Thyroid gland (tissue), 4 donors: ENCODE results near the gene UNC13C. TPM values are rescaled to one million over a fixed set of nuclear protein-coding genes. Genes with fewer than 3 reads are reported as not detected.

Experiments used
- DNase-seq, 2 donors: peaks; one replicate each; pipeline ENCODE4 v3.0.0-alpha.2; 2019
- H3K27ac ChIP-seq, 3 donors: fragments of 200-600 bp; sonication (generic); 1 replicate in 2 of 3; 2 replicates in 1 of 3; pipeline ENCODE4 v1.5.1; 2016 to 2019; ENCODE audit warnings: mild to moderate bottlenecking in 1 of 3, moderate library complexity in 1 of 3
- H3K27me3 ChIP-seq: fragments of 200-600 bp; sonication (generic); one replicate; pipeline ENCODE4 v1.5.1; 2019
- H3K36me3 ChIP-seq, 2 donors: fragments of 200-600 bp; sonication (generic); one replicate each; pipeline ENCODE4 v1.5.1; 2016 to 2019
- H3K4me1 ChIP-seq, 2 donors: fragments of 200-600 bp; sonication (generic); one replicate each; pipeline ENCODE4 v1.5.1; 2017 to 2019
- H3K4me3 ChIP-seq, 3 donors: fragments of 200-600 bp; sonication (generic); replicated peaks in 1 of 3; 1 replicate in 2 of 3; 2 replicates in 1 of 3; pipeline ENCODE4 v1.5.1; 2016; ENCODE audit warnings: mild to moderate bottlenecking in 1 of 3
- H3K9me3 ChIP-seq: fragments of 200-600 bp; sonication (generic); one replicate; pipeline ENCODE4 v1.5.1; 2017
- CTCF ChIP-seq, 6 experiments: fragments of 200-600 bp in 3 of 6; fragments of 450-650 bp in 3 of 6; sonication (generic) in 3 of 6; IDR thresholded peaks; one replicate each; pipeline ENCODE4 v1.5.1; 2016 to 2019; ENCODE audit warnings: antibody characterized with exemption in 6 of 6, mild to moderate bottlenecking in 2 of 6, inconsistent platforms in 1 of 6, moderate library complexity in 1 of 6
- POLR2A ChIP-seq, 2 donors: fragments of 450-650 bp; IDR thresholded peaks; one replicate each; pipeline ENCODE4 v1.6.1; 2017; ENCODE audit warnings: antibody characterized with exemption in 2 of 2, mild to moderate bottlenecking in 2 of 2, moderate library complexity in 1 of 2
- WGBS, 2 donors: methylation state at CpG; one replicate each; pipeline ENCODE4 v1.1.5; 2017; 5-methylcytosine and 5-hydroxymethylcytosine counted together
- intact Hi-C: fragments of 100-400 bp; cut with DNase I; formaldehyde crosslinking; loops from one replicate; pipeline ENCODE4 v1.15.1; 2023
- total RNA-seq, 4 donors: library from RNA; depleted of rRNA; stranded (reverse); fragments of >200 nt; gene quantifications; one replicate each; pipeline ENCODE4 v1.2.3, GENCODE V29; 2016

Gene UNC13C
- total RNA-seq, 4 donors from 2014 or later = 1.1 to 10.6 (median 7.5) TPM

GRCh38 chr15:54579855-54580254 is 601.6 kb downstream of the UNC13C start:
- no peaks in the 10 kb centered on the region for H3K27me3 ChIP-seq
- H3K36me3 ChIP-seq = no peaks in the 10 kb centered on the region
- no peaks in the 10 kb centered on the region for H3K9me3 ChIP-seq
- no peak for TF ChIP-seq CTCF (IDR thresholded peaks at IDR 0.05)
- no peak overlapping the region for H3K4me3 ChIP-seq
- intact Hi-C loops = no loop called here
- WGBS, 2 donors = 89 to 92% methylated on average over 6 of the region's 6 CpGs
- H3K4me1 ChIP-seq = no peaks in the 10 kb centered on the region
- DNase-seq = no peak
- H3K27ac ChIP-seq = no peak overlapping the region

GRCh38 chr15:54580643-54581042 is 602.4 kb downstream of the UNC13C start:
- no peaks in the 10 kb centered on the region for H3K9me3 ChIP-seq
- no peak for DNase-seq
- TF ChIP-seq POLR2A (IDR thresholded peaks at IDR 0.05) = no peak
- TF ChIP-seq CTCF (IDR thresholded peaks at IDR 0.05) = no peak
- H3K27me3 ChIP-seq = no peaks in the 10 kb centered on the region
- WGBS, 2 donors = 46 to 66% methylated on average over 2 of the region's 2 CpGs
- intact Hi-C loops = no loop called here
- H3K4me1 ChIP-seq = no peaks in the 10 kb centered on the region
- no peak overlapping the region for H3K27ac ChIP-seq
- no peak overlapping the region for H3K4me3 ChIP-seq
- H3K36me3 ChIP-seq = no peaks in the 10 kb centered on the region

GRCh38 chr15:54582863-54583643 is 604.8 kb downstream of the UNC13C start:
- no peak overlapping the region for H3K4me3 ChIP-seq

GRCh38 chr15:54585063-54585462 is 606.8 kb downstream of the UNC13C start:
- H3K27me3 ChIP-seq = no peaks in the 10 kb centered on the region
- WGBS, 2 donors = 81 to 83% methylated on average over 3 of the region's 3 CpGs
- H3K4me1 ChIP-seq = no peaks in the 10 kb centered on the region
- no peaks in the 10 kb centered on the region for H3K36me3 ChIP-seq
- no peak overlapping the region for H3K4me3 ChIP-seq
- no peak for DNase-seq
- intact Hi-C loops = no loop called here
- no peak overlapping the region for H3K27ac ChIP-seq
- no peaks in the 10 kb centered on the region for H3K9me3 ChIP-seq
- TF ChIP-seq POLR2A (IDR thresholded peaks at IDR 0.05) = no peak
- TF ChIP-seq CTCF (IDR thresholded peaks at IDR 0.05) = no peak

More at GRCh38 chr15:54582863-54583643, 604.8 kb downstream of the UNC13C start:
- no peak for DNase-seq
- Histone ChIP-seq H3K36me3 (no peaks in the 10 kb centered on the region), H3K27ac (no peak overlapping the region), H3K4me1 (no peaks in the 10 kb centered on the region), H3K27me3 (no peaks in the 10 kb centered on the region), H3K9me3 (no peaks in the 10 kb centered on the region)
- intact Hi-C loops = no loop called here
- no peak for TF ChIP-seq CTCF (IDR thresholded peaks at IDR 0.05)
- WGBS, 2 donors = 86 to 90% methylated on average over 7 of the region's 7 CpGs

GRCh38 chr15:54594115-54594514 is 615.9 kb downstream of the UNC13C start:
- H3K27ac ChIP-seq = no peak overlapping the region
- intact Hi-C loops = no loop called here
- H3K4me1 ChIP-seq = no peaks in the 10 kb centered on the region
- no peak for DNase-seq
- H3K4me3 ChIP-seq = no peak overlapping the region
- TF ChIP-seq POLR2A (IDR thresholded peaks at IDR 0.05) (no peak), CTCF (IDR thresholded peaks at IDR 0.05) (no peak)
- 90 to 100% methylated on average over 4 of the region's 4 CpGs for WGBS, 2 donors
- H3K36me3 ChIP-seq = no peaks in the 10 kb centered on the region
- H3K9me3 ChIP-seq = no peaks in the 10 kb centered on the region
- H3K27me3 ChIP-seq = no peaks in the 10 kb centered on the region
